CD8-positive, alpha-beta memory T cell (primary cell): ENCODE results near the gene CHSY1. TPM values are rescaled to one million over a fixed set of nuclear protein-coding genes. Genes with fewer than 3 reads are reported as not detected.

Experiments
- CTCF ChIA-PET: fragments of 350-600 bp; sonication (Branson Sonifier 250); formaldehyde crosslinking; loops from one replicate; lab custom pipeline; 2021; ENCODE audit warnings: antibody characterized with exemption; lab: Charles Lee
- POLR2A ChIA-PET: fragments of 350-600 bp; sonication (Branson Sonifier 250); formaldehyde crosslinking; loops from one replicate; lab custom pipeline; 2021; ENCODE audit warnings: antibody characterized with exemption; lab: Charles Lee
- DNase-seq, 5 donors: peaks; one replicate each; pipeline versions ENCODE4 v3.0.0 to v3.0.0-alpha.2; 2020 to 2022; ENCODE audit warnings: mixed read lengths in 1 of 5
- H3K27ac ChIP-seq: one replicate; pipeline ENCODE4 v1.7.0; 2013; ENCODE audit warnings: low read depth, mild to moderate bottlenecking, low read length, moderate library complexity
- H3K27me3 ChIP-seq: 2 replicates; pipeline ENCODE4 v1.7.0; 2013; ENCODE audit warnings: low read length, mild to moderate bottlenecking; ENCODE audit not compliant: insufficient read depth, poor library complexity, severe bottlenecking
- H3K36me3 ChIP-seq: 2 replicates; pipeline ENCODE4 v1.7.0; 2013; ENCODE audit warnings: mild to moderate bottlenecking, low read length, moderate library complexity; ENCODE audit not compliant: insufficient read depth
- H3K4me1 ChIP-seq: 2 replicates; pipeline ENCODE4 v1.7.0; 2013; ENCODE audit warnings: mild to moderate bottlenecking, low read length, moderate library complexity; ENCODE audit not compliant: insufficient read depth
- H3K4me3 ChIP-seq: 2 replicates; pipeline ENCODE4 v1.7.0; 2013; ENCODE audit warnings: mild to moderate bottlenecking, low read length
- H3K9me3 ChIP-seq: 2 replicates; pipeline ENCODE4 v1.7.0; 2013; ENCODE audit warnings: mild to moderate bottlenecking, low read length
- H3K27ac Mint-ChIP-seq, 8 donors: one replicate each; pipeline ENCODE4 v1.8.0; 2020 to 2021; ENCODE audit warnings: mixed read lengths in 8 of 8, mild to moderate bottlenecking in 6 of 8, inconsistent platforms in 3 of 8, moderate library complexity in 3 of 8
- H3K27me3 Mint-ChIP-seq, 2 donors: one replicate each; pipeline ENCODE4 v1.8.0; 2020 to 2021; ENCODE audit warnings: mixed read lengths in 2 of 2, mild to moderate bottlenecking in 1 of 2, moderate library complexity in 1 of 2
- H3K36me3 Mint-ChIP-seq, 3 donors: one replicate each; pipeline ENCODE4 v1.8.0; 2020 to 2021; ENCODE audit warnings: mixed read lengths in 3 of 3, inconsistent platforms in 1 of 3, mild to moderate bottlenecking in 1 of 3
- H3K4me1 Mint-ChIP-seq, 3 donors: one replicate each; pipeline ENCODE4 v1.8.0; 2020 to 2021; ENCODE audit warnings: mixed read lengths in 3 of 3, inconsistent platforms in 1 of 3, mild to moderate bottlenecking in 1 of 3
- H3K4me3 Mint-ChIP-seq, 7 donors: one replicate each; pipeline ENCODE4 v1.8.0; 2020 to 2021; ENCODE audit warnings: mixed read lengths in 7 of 7, mild to moderate bottlenecking in 6 of 7, moderate library complexity in 4 of 7, inconsistent platforms in 2 of 7
- H3K9me3 Mint-ChIP-seq, 5 donors: one replicate each; pipeline ENCODE4 v1.8.0; 2020 to 2022; ENCODE audit warnings: mixed read lengths in 5 of 5, mild to moderate bottlenecking in 3 of 5, moderate library complexity in 2 of 5, inconsistent platforms in 1 of 5
- polyA plus RNA-seq: library from polyadenylated mRNA; unstranded; fragments of 300-500 nt; fragmentation: Illumina TruSeq; gene quantifications from one replicate; pipeline ENCODE4 v1.2.3, GENCODE V29; 2021
- total RNA-seq, 2 experiments: library from RNA; stranded (reverse); gene quantifications; one replicate each; pipeline ENCODE4 v1.2.3, GENCODE V29; 2021

CHSY1 gene
- total and polyA plus RNA-seq, 3 experiments from 2014 or later = 3.6 to 49.7 (median 49.4) TPM

DNA sequence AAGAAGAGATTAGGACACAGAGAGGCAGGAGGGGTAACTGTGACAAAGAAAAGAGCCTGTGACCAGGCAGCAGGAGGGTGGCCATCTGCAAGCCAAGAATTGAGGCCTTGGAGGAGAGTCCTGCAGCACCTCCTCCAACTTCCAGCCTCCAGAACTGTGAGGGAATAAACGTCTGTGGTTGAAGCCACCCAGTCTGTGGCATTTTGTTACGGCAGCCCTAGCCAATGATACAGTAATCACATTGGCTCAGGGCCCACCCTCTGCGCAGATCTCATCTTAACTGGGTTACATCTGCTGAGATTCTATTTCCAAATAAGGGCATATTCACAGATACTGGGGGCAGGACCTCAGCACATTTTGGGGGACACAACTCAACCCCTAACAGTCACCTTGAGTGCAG, 14.2 kb upstream of the CHSY1 start:
- Mint-ChIP-seq H3K36me3 (peaks cover 3 to 23% (median 7%) of the 10 kb centered on the region in 3 donors), H3K27me3 (peaks cover 0 to 10% of the 10 kb centered on the region in 2 donors), H3K4me1 (peaks cover 0 to 5% (median 2%) of the 10 kb centered on the region in 3 donors), H3K9me3 (no peaks in the 10 kb centered on the region), H3K27ac (no peak overlapping the region), H3K4me3 (no peak overlapping the region)
- Histone ChIP-seq H3K36me3 (peaks cover 8% of the 10 kb centered on the region), H3K4me3 (no peak overlapping the region), H3K27ac (no peak overlapping the region), H3K27me3 (no peaks in the 10 kb centered on the region), H3K4me1 (no peaks in the 10 kb centered on the region), H3K9me3 (no peaks in the 10 kb centered on the region)
- no peak for DNase-seq
- CTCF ChIA-PET = no interaction called here
- POLR2A ChIA-PET = no interaction called here

DNA sequence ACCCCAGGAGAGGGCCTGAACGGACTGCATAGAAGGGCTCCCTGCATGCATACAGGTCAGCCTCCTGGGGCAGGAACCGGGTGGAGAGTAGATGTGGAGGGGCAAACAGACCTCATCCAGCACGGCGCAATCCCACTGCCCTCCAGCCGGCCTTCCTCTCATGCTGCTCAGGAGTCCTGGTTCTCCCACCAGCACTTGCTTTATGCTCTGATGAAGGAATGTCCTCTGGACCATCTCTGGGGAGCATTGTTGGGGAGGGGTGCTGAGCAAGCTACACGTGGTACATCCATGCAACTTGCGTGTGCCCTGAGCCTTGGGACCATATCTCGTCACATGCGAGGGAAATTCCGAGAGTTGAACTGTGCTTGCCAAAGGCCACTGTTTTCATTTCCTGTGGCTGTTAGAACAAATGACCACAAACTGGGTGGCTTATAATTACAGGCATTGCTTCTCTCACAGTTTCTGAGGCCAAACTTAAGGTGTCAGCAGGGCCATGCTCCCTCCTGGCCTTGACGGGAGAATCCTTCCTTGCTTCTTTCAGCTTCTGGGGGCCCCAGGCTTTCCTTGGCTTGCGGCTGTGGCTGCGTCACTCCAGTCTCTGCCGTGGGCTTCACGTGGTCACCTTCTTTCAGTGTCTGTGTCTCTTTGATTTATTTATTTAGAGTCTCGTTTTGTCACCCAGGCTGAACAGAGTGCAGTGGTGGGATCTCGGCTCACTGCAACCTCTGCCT, 13.2 kb upstream of the CHSY1 start:
- no peaks in the 10 kb centered on the region for H3K9me3 Mint-ChIP-seq
- DNase-seq = no peak
- H3K27me3 Mint-ChIP-seq = peaks cover 0 to 13% of the 10 kb centered on the region in 2 donors
- Histone ChIP-seq H3K27me3 (no peaks in the 10 kb centered on the region), H3K4me3 (no peak overlapping the region), H3K27ac (no peak overlapping the region), H3K4me1 (no peaks in the 10 kb centered on the region), H3K9me3 (no peaks in the 10 kb centered on the region), H3K36me3 (peaks cover 3% of the 10 kb centered on the region)
- POLR2A ChIA-PET = no interaction called here
- H3K27ac Mint-ChIP-seq = no peak overlapping the region
- CTCF ChIA-PET = no interaction called here
- H3K36me3 Mint-ChIP-seq = peaks cover 0 to 14% (median 5%) of the 10 kb centered on the region in 3 donors
- H3K4me3 Mint-ChIP-seq = no peak overlapping the region
- peaks cover 0 to 5% (median 2%) of the 10 kb centered on the region in 3 donors for H3K4me1 Mint-ChIP-seq

DNA sequence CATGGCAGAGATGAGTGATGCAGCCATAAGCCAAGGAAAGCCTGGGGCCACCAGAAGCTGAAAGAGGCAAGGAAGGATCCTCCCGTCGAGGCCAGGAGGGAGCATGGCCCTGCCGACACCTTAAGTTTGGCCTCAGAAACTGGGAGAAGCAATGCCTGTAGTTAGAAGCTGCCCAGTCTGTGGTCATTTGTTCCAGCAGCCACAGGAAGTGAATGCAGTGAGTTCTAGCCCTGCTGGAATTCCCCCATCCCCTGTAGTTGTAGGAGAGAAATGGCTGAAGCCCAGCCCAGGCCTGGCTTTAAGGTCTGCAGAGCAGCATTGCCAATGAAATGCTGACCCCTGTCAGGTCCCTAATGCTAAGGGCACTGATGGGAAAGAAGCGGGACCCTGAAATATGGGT, 12.2 kb upstream of the CHSY1 start:
- DNase-seq = no peak
- Mint-ChIP-seq H3K27me3 (peaks cover 5 to 16% of the 10 kb centered on the region in 2 donors), H3K27ac (no peak overlapping the region), H3K4me3 (no peak overlapping the region), H3K4me1 (peaks cover 0 to 2% (median 2%) of the 10 kb centered on the region in 3 donors), H3K9me3 (no peaks in the 10 kb centered on the region), H3K36me3 (peaks cover 0 to 4% (median 3%) of the 10 kb centered on the region in 3 donors)
- Histone ChIP-seq H3K4me3 (no peak overlapping the region), H3K27ac (no peak overlapping the region), H3K27me3 (no peaks in the 10 kb centered on the region), H3K36me3 (no peaks in the 10 kb centered on the region), H3K4me1 (no peaks in the 10 kb centered on the region), H3K9me3 (no peaks in the 10 kb centered on the region)
- CTCF ChIA-PET = interaction anchor here (1.2 kb wide), 1 partner anchor 176 kb away, joined by 3 read pairs; no protein-coding TSS in a partner anchor
- POLR2A ChIA-PET = no interaction called here

DNA sequence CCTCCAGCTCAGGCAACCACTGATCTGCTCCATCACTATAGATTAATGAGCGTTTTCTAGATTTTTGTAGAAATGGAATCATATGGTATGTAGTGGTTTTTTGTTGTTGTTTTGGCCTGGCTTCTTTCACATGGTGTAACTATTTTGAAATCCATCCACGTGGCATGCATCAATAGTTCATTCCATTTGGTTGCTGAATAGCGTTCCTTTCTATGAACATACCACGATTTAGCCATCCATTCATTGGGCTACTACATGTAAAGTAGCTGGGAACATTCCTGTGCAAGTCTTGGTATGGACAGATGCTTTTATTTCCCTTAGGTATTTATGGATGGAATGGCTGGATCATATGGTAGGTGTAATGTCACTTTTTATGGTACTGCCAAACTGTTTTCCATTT, 10.7 kb upstream of the CHSY1 start:
- Mint-ChIP-seq H3K4me1 (peaks cover 0 to 5% (median 2%) of the 10 kb centered on the region in 3 donors), H3K4me3 (no peak overlapping the region), H3K27ac (no peak overlapping the region), H3K27me3 (peaks cover 10 to 16% of the 10 kb centered on the region in 2 donors), H3K9me3 (no peaks in the 10 kb centered on the region), H3K36me3 (no peaks in the 10 kb centered on the region)
- Histone ChIP-seq H3K27ac (no peak overlapping the region), H3K9me3 (no peaks in the 10 kb centered on the region), H3K27me3 (no peaks in the 10 kb centered on the region), H3K4me3 (no peak overlapping the region), H3K4me1 (no peaks in the 10 kb centered on the region), H3K36me3 (no peaks in the 10 kb centered on the region)
- POLR2A ChIA-PET = no interaction called here
- no peak for DNase-seq
- CTCF ChIA-PET = interaction anchor here (0.9 to 1.9 kb wide), 3 partner anchors 19 to 247 kb away, joined by 3 to 4 read pairs (median 3); no protein-coding TSS in a partner anchor

DNA sequence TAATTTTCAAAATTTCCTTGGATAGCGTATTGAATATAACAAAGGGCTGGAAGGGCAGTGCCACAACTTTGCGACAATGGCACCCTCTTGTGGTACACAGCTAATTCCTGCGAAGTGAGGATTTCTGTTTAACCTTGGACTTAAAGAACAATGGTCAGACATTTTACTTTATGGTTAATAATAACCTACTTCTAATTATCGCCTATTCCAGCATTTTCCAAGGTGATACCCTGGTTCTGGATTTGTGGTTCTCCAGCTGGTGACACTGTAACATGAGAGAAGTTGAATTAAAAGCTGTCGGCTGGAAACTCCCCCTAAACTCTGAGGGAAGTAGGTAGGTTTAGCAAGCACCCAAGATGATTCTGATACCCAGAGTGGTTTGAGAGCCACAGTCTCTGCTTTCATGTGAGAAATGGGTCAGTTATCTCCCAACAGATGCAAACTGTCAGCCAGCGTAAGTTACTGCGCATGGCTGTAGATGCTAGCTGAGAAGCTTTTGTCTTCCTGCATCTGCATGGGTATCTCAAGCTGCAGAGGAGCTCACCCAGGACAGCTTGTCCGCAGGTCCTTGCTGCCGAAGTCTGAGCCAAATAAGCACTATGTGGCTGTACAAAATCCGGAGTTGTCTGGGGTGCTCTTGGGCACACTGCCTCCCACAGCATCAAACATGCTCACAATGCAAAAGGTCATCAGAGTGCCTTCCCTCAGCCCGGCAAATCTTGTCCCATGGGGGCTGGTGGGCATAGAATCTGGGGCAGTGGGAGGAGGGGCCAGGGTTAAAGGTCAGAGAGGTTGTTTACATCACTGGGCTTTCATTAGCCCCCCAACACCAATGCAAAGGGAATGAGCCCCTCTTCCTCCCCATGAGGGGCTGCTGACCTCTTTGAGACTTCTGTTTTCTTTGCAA, 6.6 kb upstream of the CHSY1 start:
- no peak overlapping the region for H3K27ac ChIP-seq
- H3K27me3 ChIP-seq = no peaks in the 10 kb centered on the region
- ChIA-PET CTCF (interaction anchor here (0.6 to 3.4 kb wide), 25 partner anchors 9 to 378 kb away, joined by 3 to 43 read pairs (median 5); no protein-coding TSS in a partner anchor), POLR2A (no interaction called here)
- H3K27me3 Mint-ChIP-seq = peaks cover 10 to 16% of the 10 kb centered on the region in 2 donors
- peaks cover 0 to 5% (median 2%) of the 10 kb centered on the region in 3 donors for H3K4me1 Mint-ChIP-seq
- peak overlapping the region in 1 of 7 donors; percentile 28 for H3K4me3 Mint-ChIP-seq
- no peaks in the 10 kb centered on the region for H3K4me1 ChIP-seq
- no peak overlapping the region for H3K27ac Mint-ChIP-seq
- no peaks in the 10 kb centered on the region for H3K36me3 Mint-ChIP-seq
- DNase-seq = peak; percentile 27 to 64 (median 45)
- H3K9me3 Mint-ChIP-seq = no peaks in the 10 kb centered on the region
- H3K4me3 ChIP-seq = no peak overlapping the region
- H3K9me3 ChIP-seq = no peaks in the 10 kb centered on the region
- H3K36me3 ChIP-seq = no peaks in the 10 kb centered on the region

DNA sequence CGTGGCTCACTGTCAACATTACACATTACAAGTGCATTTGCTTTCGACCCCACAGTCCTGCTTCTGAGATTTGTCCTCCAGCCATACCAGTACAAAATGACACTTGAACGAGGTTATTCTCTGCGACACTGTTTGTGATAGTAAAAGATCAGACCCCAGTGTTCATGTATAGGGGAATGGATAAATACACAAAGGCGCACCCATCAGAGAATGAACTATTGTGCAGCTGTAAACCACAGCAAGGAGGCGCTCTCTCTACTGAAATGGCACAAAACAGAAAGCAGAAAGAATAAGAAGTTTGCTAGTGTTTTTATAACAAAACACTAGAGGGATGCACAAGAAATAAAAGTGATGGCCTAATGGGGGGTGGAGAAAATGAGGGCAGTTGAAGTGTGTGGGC, 4.9 kb upstream of the CHSY1 start:
- Mint-ChIP-seq H3K36me3 (peaks cover 0 to 6% (median 0%) of the 10 kb centered on the region in 3 donors), H3K4me3 (peak overlapping the region in 1 of 7 donors; percentile 23), H3K4me1 (peaks cover 10 to 12% (median 11%) of the 10 kb centered on the region in 3 donors), H3K27me3 (peaks cover 9 to 10% of the 10 kb centered on the region in 2 donors), H3K9me3 (no peaks in the 10 kb centered on the region), H3K27ac (no peak overlapping the region)
- ChIA-PET CTCF (interaction anchor here (2.0 to 3.4 kb wide), 6 partner anchors 14 to 174 kb away, joined by 5 to 43 read pairs (median 16); no protein-coding TSS in a partner anchor), POLR2A (no interaction called here)
- H3K4me1 ChIP-seq = peaks cover 6% of the 10 kb centered on the region
- H3K27ac ChIP-seq = no peak overlapping the region
- H3K27me3 ChIP-seq = no peaks in the 10 kb centered on the region
- no peaks in the 10 kb centered on the region for H3K9me3 ChIP-seq
- no peaks in the 10 kb centered on the region for H3K36me3 ChIP-seq
- no peak for DNase-seq
- no peak overlapping the region for H3K4me3 ChIP-seq

DNA sequence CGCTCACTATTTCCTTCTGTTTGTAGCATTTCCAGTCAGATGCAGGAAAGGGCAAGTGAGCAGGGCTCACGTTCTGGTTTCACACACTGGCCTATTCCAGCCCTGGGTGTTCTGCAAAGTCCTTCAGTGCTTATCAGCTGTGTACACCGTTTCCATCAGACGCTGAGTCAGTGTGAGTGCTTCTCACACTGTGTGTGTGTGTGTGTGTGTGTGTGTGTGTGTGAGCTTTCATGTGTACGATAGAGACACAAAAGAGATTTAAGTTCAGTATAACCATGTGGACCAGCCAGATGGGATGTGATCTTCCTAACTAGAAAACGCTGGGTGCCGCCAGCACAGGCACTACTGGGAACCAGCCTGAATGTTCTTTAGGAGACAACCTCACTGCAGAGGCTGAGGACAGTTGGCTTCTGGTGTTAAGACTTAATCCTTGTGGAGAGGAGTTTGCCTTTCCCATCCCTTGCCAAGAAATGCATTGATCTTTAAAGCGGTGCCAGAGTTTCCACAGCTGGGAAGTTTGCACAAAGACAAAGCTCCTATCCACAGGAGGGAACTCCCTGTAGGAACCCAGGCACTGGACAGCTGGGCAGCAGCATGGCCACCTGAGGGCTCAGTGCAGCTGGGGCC, 3.9 kb upstream of the CHSY1 start:
- Mint-ChIP-seq H3K4me3 (peak overlapping the region in 1 of 7 donors; percentile 50), H3K9me3 (no peaks in the 10 kb centered on the region), H3K36me3 (peaks cover 0 to 6% (median 0%) of the 10 kb centered on the region in 3 donors), H3K27me3 (peaks cover 6 to 10% of the 10 kb centered on the region in 2 donors), H3K27ac (peak overlapping the region in 1 of 8 donors; percentile 60), H3K4me1 (peaks cover 10 to 13% (median 11%) of the 10 kb centered on the region in 3 donors)
- H3K4me3 ChIP-seq = no peak overlapping the region
- ChIA-PET CTCF (interaction anchor here (0.8 to 3.4 kb wide), 2 partner anchors 13 to 167 kb away, joined by 3 to 38 read pairs; no protein-coding TSS in a partner anchor), POLR2A (no interaction called here)
- no peaks in the 10 kb centered on the region for H3K9me3 ChIP-seq
- H3K27me3 ChIP-seq = no peaks in the 10 kb centered on the region
- no peak for DNase-seq
- H3K36me3 ChIP-seq = no peaks in the 10 kb centered on the region
- peaks cover 7% of the 10 kb centered on the region for H3K4me1 ChIP-seq
- H3K27ac ChIP-seq = no peak overlapping the region
